Measurements from ENCODE around the gene TACR1. TPM values are rescaled to one million over a fixed set of nuclear protein-coding genes. Genes with fewer than 3 reads are reported as not detected.

The TACR1 gene
- polyA plus RNA-seq, 1 donor from 2014 or later: 0.78 TPM

DNA sequence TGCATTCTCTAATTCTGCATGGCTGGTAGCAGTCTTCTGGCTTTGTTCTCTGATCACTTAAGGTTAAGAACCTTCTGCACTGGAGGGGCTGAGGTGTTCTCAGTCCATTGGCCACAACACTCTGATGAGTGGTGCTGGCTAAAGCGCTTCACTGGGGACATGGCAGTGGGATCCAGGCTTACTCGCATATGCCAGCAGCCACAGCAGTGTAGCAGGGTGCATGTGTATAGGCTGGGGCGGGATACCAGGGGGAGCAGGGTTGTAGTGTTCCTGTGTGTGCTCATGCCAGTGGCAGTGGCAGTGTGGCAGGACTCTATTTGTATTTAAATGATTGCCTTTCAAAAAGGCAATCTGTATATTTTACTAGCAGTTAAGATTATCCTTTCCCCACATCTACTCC lies 11.1 kb upstream of the TACR1 start:
- no peak for TF ChIP-seq POLR2AphosphoS5 (IDR thresholded peaks at IDR 0.05)
- TF ChIP-seq MXI1 (conservative IDR thresholded peaks at IDR 0.05; ENCODE audit: poor library complexity, severe bottlenecking): no peak
- TF ChIP-seq SMC3 (conservative IDR thresholded peaks at IDR 0.05; ENCODE audit: poor library complexity): no peak
- no peak for TF ChIP-seq EZH2 (IDR thresholded peaks at IDR 0.05; ENCODE audit: borderline replicate concordance, insufficient read depth, low read length, poor library complexity, severe bottlenecking)
- no peak for TF ChIP-seq REST (IDR thresholded peaks at IDR 0.05; ENCODE audit: borderline replicate concordance)
- no peak for TF ChIP-seq TAF1 (IDR thresholded peaks at IDR 0.05; ENCODE audit: low read depth)
- TF ChIP-seq CTCF (IDR thresholded peaks at IDR 0.05; ENCODE audit: poor library complexity, severe bottlenecking): no peak
- TF ChIP-seq EP300 (conservative IDR thresholded peaks at IDR 0.05; ENCODE audit: poor library complexity, severe bottlenecking): no peak
- no peak for TF ChIP-seq RAD21 (conservative IDR thresholded peaks at IDR 0.05)
- H3K36me3 ChIP-seq (ENCODE audit: insufficient read depth, low read length): no peaks in the 10 kb centered on the region
- no peaks in the 10 kb centered on the region for H3K27me3 ChIP-seq (ENCODE audit: insufficient read depth, low read depth, low read length)
- no peaks in the 10 kb centered on the region for H4K20me1 ChIP-seq (ENCODE audit: insufficient read depth)
- H2AFZ ChIP-seq (ENCODE audit: low read depth, low read length): no peak overlapping the region
- no peak overlapping the region for H3K27ac ChIP-seq (ENCODE audit: low read length)
- peaks cover 3% of the 10 kb centered on the region for H3K9me2 ChIP-seq (ENCODE audit: insufficient read depth, low read length)
- H3K9me3 ChIP-seq (ENCODE audit: low read length): no peaks in the 10 kb centered on the region
- H3K9ac ChIP-seq (ENCODE audit: low read length): no peak overlapping the region
- no peaks in the 10 kb centered on the region for H3K79me2 ChIP-seq (replicated peaks; ENCODE audit: insufficient read depth, low read length)
- no peak overlapping the region for H3K4me3 ChIP-seq (ENCODE audit: low read length)
- no peak overlapping the region for H3K4me2 ChIP-seq (ENCODE audit: low read length)
- no peaks in the 10 kb centered on the region for H3F3A ChIP-seq (ENCODE audit: insufficient read depth, low read length, poor library complexity, severe bottlenecking)

DNA sequence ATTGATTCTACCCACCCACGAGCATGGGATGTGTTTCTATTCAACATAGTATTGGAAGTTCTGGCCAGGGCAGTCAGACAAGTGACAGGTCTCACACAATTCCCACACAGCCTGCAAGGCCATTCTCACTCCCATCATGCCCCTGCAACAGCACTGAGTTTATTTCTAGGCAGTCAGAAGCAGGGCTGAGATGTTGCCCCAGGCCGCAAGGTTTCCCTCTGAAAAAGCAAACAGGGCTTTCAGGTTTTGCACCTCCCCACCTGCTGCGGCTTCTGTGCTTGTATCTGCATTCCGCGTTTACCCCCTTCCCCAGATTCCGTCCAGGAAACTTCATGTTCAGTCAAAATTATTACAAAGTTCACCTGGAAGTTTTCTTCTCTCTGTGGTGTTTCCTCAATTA lies 9.4 kb upstream of the TACR1 start:
- Histone ChIP-seq H2AFZ (ENCODE audit: low read depth, low read length) (no peak overlapping the region), H3K9me3 (ENCODE audit: low read length) (no peaks in the 10 kb centered on the region), H3K27me3 (ENCODE audit: insufficient read depth, low read depth, low read length) (no peaks in the 10 kb centered on the region), H3K79me2 (replicated peaks; ENCODE audit: insufficient read depth, low read length) (no peaks in the 10 kb centered on the region), H3F3A (ENCODE audit: insufficient read depth, low read length, poor library complexity, severe bottlenecking) (no peaks in the 10 kb centered on the region), H3K4me2 (ENCODE audit: low read length) (no peak overlapping the region), H3K36me3 (ENCODE audit: insufficient read depth, low read length) (no peaks in the 10 kb centered on the region), H3K27ac (ENCODE audit: low read length) (no peak overlapping the region), H4K20me1 (ENCODE audit: insufficient read depth) (no peaks in the 10 kb centered on the region), H3K4me3 (ENCODE audit: low read length) (no peak overlapping the region), H3K9ac (ENCODE audit: low read length) (no peak overlapping the region), H3K9me2 (ENCODE audit: insufficient read depth, low read length) (peaks cover 3% of the 10 kb centered on the region)
- TF ChIP-seq SMC3 (conservative IDR thresholded peaks at IDR 0.05; ENCODE audit: poor library complexity): no peak
- no peak for TF ChIP-seq MXI1 (conservative IDR thresholded peaks at IDR 0.05; ENCODE audit: poor library complexity, severe bottlenecking)
- no peak for TF ChIP-seq TAF1 (IDR thresholded peaks at IDR 0.05; ENCODE audit: low read depth)
- no peak for TF ChIP-seq RAD21 (conservative IDR thresholded peaks at IDR 0.05)

DNA sequence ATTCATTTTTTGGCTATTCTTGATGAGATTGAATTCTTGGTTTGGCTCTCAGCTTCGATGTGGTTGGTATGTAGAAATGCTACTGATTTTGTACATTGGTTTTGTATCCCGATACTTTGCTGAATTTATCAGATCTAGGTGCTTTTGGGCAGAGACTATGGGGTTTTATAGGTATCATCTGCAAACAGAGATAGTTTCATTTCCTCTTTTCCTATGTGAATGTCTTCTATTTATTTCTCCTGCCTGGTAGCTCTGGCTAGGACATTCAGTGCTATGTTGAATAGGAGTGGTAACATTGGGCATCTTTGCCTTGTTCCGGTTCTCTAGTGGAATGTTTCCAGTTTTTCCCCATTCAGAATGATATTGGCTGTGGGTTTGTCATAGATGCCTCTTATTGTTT lies 5.5 kb upstream of the TACR1 start:
- Histone ChIP-seq H3K9me3 (ENCODE audit: low read length) (no peaks in the 10 kb centered on the region), H3K27ac (ENCODE audit: low read length) (no peak overlapping the region), H3K4me3 (ENCODE audit: low read length) (no peak overlapping the region), H3F3A (ENCODE audit: insufficient read depth, low read length, poor library complexity, severe bottlenecking) (no peaks in the 10 kb centered on the region), H3K27me3 (ENCODE audit: insufficient read depth, low read depth, low read length) (peaks cover 29% of the 10 kb centered on the region), H3K36me3 (ENCODE audit: insufficient read depth, low read length) (no peaks in the 10 kb centered on the region), H3K79me2 (replicated peaks; ENCODE audit: insufficient read depth, low read length) (no peaks in the 10 kb centered on the region), H3K9ac (ENCODE audit: low read length) (no peak overlapping the region), H3K4me2 (ENCODE audit: low read length) (no peak overlapping the region), H3K9me2 (ENCODE audit: insufficient read depth, low read length) (no peaks in the 10 kb centered on the region), H2AFZ (ENCODE audit: low read depth, low read length) (no peak overlapping the region), H4K20me1 (ENCODE audit: insufficient read depth) (no peaks in the 10 kb centered on the region)
- no peak for TF ChIP-seq EP300 (conservative IDR thresholded peaks at IDR 0.05; ENCODE audit: poor library complexity, severe bottlenecking)
- no peak for TF ChIP-seq SMC3 (conservative IDR thresholded peaks at IDR 0.05; ENCODE audit: poor library complexity)
- no peak for TF ChIP-seq POLR2AphosphoS5 (IDR thresholded peaks at IDR 0.05)
- no peak for TF ChIP-seq MXI1 (conservative IDR thresholded peaks at IDR 0.05; ENCODE audit: poor library complexity, severe bottlenecking)
- TF ChIP-seq EZH2 (IDR thresholded peaks at IDR 0.05; ENCODE audit: borderline replicate concordance, insufficient read depth, low read length, poor library complexity, severe bottlenecking): no peak
- no peak for TF ChIP-seq CTCF (IDR thresholded peaks at IDR 0.05; ENCODE audit: poor library complexity, severe bottlenecking)
- TF ChIP-seq RAD21 (conservative IDR thresholded peaks at IDR 0.05): no peak
- no peak for TF ChIP-seq REST (IDR thresholded peaks at IDR 0.05; ENCODE audit: borderline replicate concordance)
